DND-41 (cell line): Measurements from ENCODE around the gene HSPA1L.
"Not testable (repeated sequence)": the region's sequence is repeated elsewhere in the genome, so short reads cannot be mapped to it uniquely, and the experiment has no call there.

Source experiments
- ATAC-seq: fragments of 200-7000 bp; cut with Tn5 transposase; 3 replicates; pipeline ENCODE4 v1.9.1; 2021; ENCODE audit warnings: low read depth; ENCODE audit not compliant: insufficient read depth
- DNase-seq: peaks from one replicate; pipeline ENCODE4 v3.0.0-alpha.2; 2020
- H2AFZ ChIP-seq: 2 replicates; pipeline ENCODE4 v1.6.0; 2012; ENCODE audit warnings: low read depth, low read length
- H3K27ac ChIP-seq: 2 replicates; pipeline ENCODE4 v1.5.1; 2012; ENCODE audit warnings: low read length, inconsistent platforms
- H3K27me3 ChIP-seq: fragments of 200-600 bp; sonication (generic); 2 replicates; pipeline ENCODE4 v1.6.0; 2012; ENCODE audit warnings: low read length, mild to moderate bottlenecking, inconsistent platforms; ENCODE audit not compliant: insufficient read depth, poor library complexity
- H3K36me3 ChIP-seq: 2 replicates; pipeline ENCODE4 v1.5.1; 2012; ENCODE audit warnings: low read length, inconsistent platforms; ENCODE audit not compliant: insufficient read depth
- H3K4me1 ChIP-seq: 2 replicates; pipeline ENCODE4 v1.5.1; 2012; ENCODE audit warnings: mild to moderate bottlenecking, low read length; ENCODE audit not compliant: insufficient read depth
- H3K4me2 ChIP-seq: 2 replicates; pipeline ENCODE4 v1.6.0; 2012; ENCODE audit warnings: mild to moderate bottlenecking, moderate library complexity, low read length, inconsistent platforms; ENCODE audit not compliant: insufficient read depth
- H3K4me3 ChIP-seq, 2 experiments: fragments of 200-600 bp in 1 of 2; shearing (Covaris generic) in 1 of 2; 2 replicates each; pipeline ENCODE4 v1.5.1; 2012 to 2016; ENCODE audit warnings: inconsistent platforms in 2 of 2, low read length in 2 of 2, mild to moderate bottlenecking in 2 of 2, low read depth in 1 of 2, moderate library complexity in 1 of 2
- H3K79me2 ChIP-seq: 2 replicates; pipeline ENCODE4 v1.6.0; 2012; ENCODE audit warnings: low read length, inconsistent platforms; ENCODE audit not compliant: insufficient read depth
- H3K9ac ChIP-seq: 2 replicates; pipeline ENCODE4 v1.6.0; 2012; ENCODE audit warnings: low read depth, mild to moderate bottlenecking, inconsistent platforms, low read length, moderate library complexity
- H3K9me3 ChIP-seq: 2 replicates; pipeline ENCODE4 v1.5.1; 2012; ENCODE audit warnings: low read length, moderate library complexity, mild to moderate bottlenecking, inconsistent platforms; ENCODE audit not compliant: insufficient read depth, severe bottlenecking
- H4K20me1 ChIP-seq: 2 replicates; pipeline ENCODE4 v1.6.0; 2012; ENCODE audit warnings: low read length; ENCODE audit not compliant: insufficient read depth
- CTCF ChIP-seq: IDR thresholded peaks from 2 replicates; pipeline ENCODE4 v1.5.1; 2012; ENCODE audit warnings: borderline replicate concordance, low read length, moderate library complexity, mild to moderate bottlenecking; ENCODE audit not compliant: poor library complexity, severe bottlenecking; ENCODE audit errors: extremely low read depth
- EZH2 ChIP-seq: IDR thresholded peaks from 3 replicates; pipeline ENCODE4 v1.6.1; 2012; ENCODE audit warnings: borderline replicate concordance, low read depth, mild to moderate bottlenecking, moderate library complexity, low read length, inconsistent platforms; ENCODE audit not compliant: severe bottlenecking

HSPA1L gene

GRCh38 chr6:31794866-31795615 is 20.0 kb downstream of the HSPA1L start:
- Histone ChIP-seq H3K9ac (peak overlapping the region; percentile 93), H3K36me3 (peaks cover 52% of the 10 kb centered on the region), H3K4me3 (peak overlapping the region; percentile 97 to 99), H3K9me3 (no peaks in the 10 kb centered on the region), H3K4me1 (peaks cover 40% of the 10 kb centered on the region), H4K20me1 (no peaks in the 10 kb centered on the region), H3K27ac (peak overlapping the region; percentile 93), H3K4me2 (peak overlapping the region; percentile 94), H3K79me2 (peaks cover 45% of the 10 kb centered on the region), H3K27me3 (no peaks in the 10 kb centered on the region), H2AFZ (peak overlapping the region; percentile 92)
- no peak for TF ChIP-seq CTCF
- DNase-seq (peak; percentile 32), ATAC-seq (peak; percentile 35)

GRCh38 chr6:31794294-31794865 is 20.7 kb downstream of the HSPA1L start:
- H4K20me1 ChIP-seq = no peaks in the 10 kb centered on the region; the same call in 1 of the 2 replicates
- TF ChIP-seq CTCF = no peak
- TF ChIP-seq EZH2 = no peak
- peak overlapping the region; percentile 93 for H3K27ac ChIP-seq
- no peak for DNase-seq
- H3K79me2 ChIP-seq = peaks cover 44% of the 10 kb centered on the region
- peaks cover 53% of the 10 kb centered on the region for H3K36me3 ChIP-seq
- no peaks in the 10 kb centered on the region for H3K9me3 ChIP-seq
- H3K4me1 ChIP-seq = peaks cover 40% of the 10 kb centered on the region
- H2AFZ ChIP-seq = peak overlapping the region; percentile 92
- 0 out of 3 replicates have a peak, but pooled peaks have one; percentile 22 for ATAC-seq
- H3K27me3 ChIP-seq = no peaks in the 10 kb centered on the region
- H3K9ac ChIP-seq = peak overlapping the region; percentile 93
- H3K4me2 ChIP-seq = peak overlapping the region; percentile 94
- peak overlapping the region; percentile 97 to 99 for H3K4me3 ChIP-seq

DNA sequence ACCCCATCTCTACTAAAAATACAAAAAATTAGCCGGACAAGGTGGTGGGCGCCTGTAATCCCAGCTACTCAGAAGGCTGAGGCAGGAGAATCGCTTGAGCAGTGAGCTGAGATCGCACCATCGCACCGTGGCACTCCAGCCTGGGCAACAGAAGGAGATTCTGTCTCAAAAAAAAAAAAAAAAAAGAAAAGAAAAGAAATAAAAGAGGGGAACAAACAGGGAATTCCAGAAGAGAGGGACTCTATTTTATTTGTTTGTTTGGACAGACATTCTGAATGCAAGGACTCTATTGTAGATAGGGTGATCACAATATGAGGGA is 21.2 kb downstream of the HSPA1L start:
- not testable (repeated sequence) for ATAC-seq

DNA sequence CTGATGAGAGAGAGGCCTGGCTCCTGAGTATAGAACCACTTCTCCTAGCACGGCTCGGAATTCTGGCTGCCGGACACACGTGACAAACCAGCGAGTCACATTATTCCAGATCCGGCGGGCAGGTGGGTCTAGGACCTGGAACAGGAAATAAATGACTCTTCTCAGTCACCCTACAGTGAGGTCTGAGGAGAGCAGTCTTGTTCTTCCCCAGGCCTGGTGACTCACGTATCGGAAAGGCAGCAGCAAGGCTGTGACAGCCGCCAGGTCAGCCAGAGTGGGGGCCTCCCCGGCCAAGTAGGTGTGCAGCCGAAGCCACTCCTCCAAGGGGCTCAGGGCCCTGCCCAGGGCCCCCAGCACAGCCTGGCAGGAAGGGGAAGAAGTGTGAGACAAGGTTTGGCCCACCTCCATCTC is 22.3 kb downstream of the HSPA1L start:
- Histone ChIP-seq H3K27me3 (no peaks in the 10 kb centered on the region), H3K9me3 (no peaks in the 10 kb centered on the region), H3K4me3 (no peak overlapping the region), H3K79me2 (peaks cover 44% of the 10 kb centered on the region), H3K4me1 (peaks cover 40% of the 10 kb centered on the region), H4K20me1 (no peaks in the 10 kb centered on the region; the same call in 1 of the 2 replicates), H3K36me3 (peaks cover 50% of the 10 kb centered on the region), H2AFZ (no peak overlapping the region), H3K27ac (no peak overlapping the region), H3K9ac (no peak overlapping the region), H3K4me2 (0 out of 2 replicates have a peak overlapping the region, but pooled peaks have one; percentile 15)
- DNase-seq = no peak
- ATAC-seq = no peak
- TF ChIP-seq CTCF (no peak), EZH2 (no peak)

More for the DNA sequence above, 21.2 kb downstream of the HSPA1L start:
- not testable (repeated sequence) for DNase-seq, H3K27me3 ChIP-seq, H2AFZ ChIP-seq, H4K20me1 ChIP-seq, H3K9me3 ChIP-seq
- peak overlapping the region; percentile 97 to 99; a peak in 3 of 4 replicates for H3K4me3 ChIP-seq
- H3K79me2 ChIP-seq = peaks cover 44% of the 10 kb centered on the region
- H3K4me1 ChIP-seq = peaks cover 40% of the 10 kb centered on the region
- peak overlapping the region; percentile 94 for H3K4me2 ChIP-seq
- peak overlapping the region; percentile 93 for H3K9ac ChIP-seq
- H3K36me3 ChIP-seq = peaks cover 53% of the 10 kb centered on the region
- H3K27ac ChIP-seq = peak overlapping the region; percentile 93
